ENCODE data around the gene RHBDF2.

Gene RHBDF2

GRCh38 chr17:76499267-76499667 is 2.0 kb downstream of the RHBDF2 start:
- Histone ChIP-seq H3K36me3 (ENCODE audit: control insufficient read depth, insufficient read depth, low read length) (no peaks in the 10 kb centered on the region), H3K4me3 (ENCODE audit: insufficient read depth, low read depth, low read length, poor library complexity, severe bottlenecking) (no peak overlapping the region), H3K9me3 (ENCODE audit: control insufficient read depth, low read length) (no peaks in the 10 kb centered on the region), H3K27me3 (replicated peaks; ENCODE audit: control insufficient read depth, insufficient read depth, low read length, poor library complexity, severe bottlenecking) (no peaks in the 10 kb centered on the region), H3K4me1 (ENCODE audit: control insufficient read depth, insufficient read depth, low read length, poor library complexity, severe bottlenecking) (peaks cover 28% of the 10 kb centered on the region), H3K27ac (ENCODE audit: insufficient read depth, low read length, poor library complexity, severe bottlenecking) (no peak overlapping the region)
- no peak for DNase-seq

- no peaks in the 10 kb centered on the region for H3K27me3 ChIP-seq (replicated peaks; ENCODE audit: control insufficient read depth, insufficient read depth, low read length, poor library complexity, severe bottlenecking)
- no peaks in the 10 kb centered on the region for H3K9me3 ChIP-seq (ENCODE audit: control insufficient read depth, low read length)
- no peaks in the 10 kb centered on the region for H3K36me3 ChIP-seq (ENCODE audit: control insufficient read depth, insufficient read depth, low read length)
- no peak for DNase-seq
- H3K4me1 ChIP-seq (ENCODE audit: control insufficient read depth, insufficient read depth, low read length, poor library complexity, severe bottlenecking): peaks cover 32% of the 10 kb centered on the region
- no peak overlapping the region for H3K27ac ChIP-seq (ENCODE audit: insufficient read depth, low read length, poor library complexity, severe bottlenecking)
- no peak overlapping the region for H3K4me3 ChIP-seq (ENCODE audit: insufficient read depth, low read depth, low read length, poor library complexity, severe bottlenecking)
Measured at GRCh38 chr17:76498876-76499251, 2.4 kb downstream of the RHBDF2 start.

- Histone ChIP-seq H3K4me3 (ENCODE audit: insufficient read depth, low read depth, low read length, poor library complexity, severe bottlenecking) (no peak overlapping the region), H3K4me1 (ENCODE audit: control insufficient read depth, insufficient read depth, low read length, poor library complexity, severe bottlenecking) (peaks cover 39% of the 10 kb centered on the region)
- DNase-seq: no peak
Measured at GRCh38 chr17:76497979-76498875, 3.0 kb downstream of the RHBDF2 start.

GRCh38 chr17:76497699-76497978 is 3.6 kb downstream of the RHBDF2 start:
- no peak overlapping the region for H3K27ac ChIP-seq (ENCODE audit: insufficient read depth, low read length, poor library complexity, severe bottlenecking)
- no peaks in the 10 kb centered on the region for H3K27me3 ChIP-seq (replicated peaks; ENCODE audit: control insufficient read depth, insufficient read depth, low read length, poor library complexity, severe bottlenecking)
- DNase-seq: no peak
- H3K4me3 ChIP-seq (ENCODE audit: insufficient read depth, low read depth, low read length, poor library complexity, severe bottlenecking): no peak overlapping the region
- no peaks in the 10 kb centered on the region for H3K9me3 ChIP-seq (ENCODE audit: control insufficient read depth, low read length)
- no peaks in the 10 kb centered on the region for H3K36me3 ChIP-seq (ENCODE audit: control insufficient read depth, insufficient read depth, low read length)
- peaks cover 45% of the 10 kb centered on the region for H3K4me1 ChIP-seq (ENCODE audit: control insufficient read depth, insufficient read depth, low read length, poor library complexity, severe bottlenecking)

More at GRCh38 chr17:76497979-76498875, 3.0 kb downstream of the RHBDF2 start:
- no peaks in the 10 kb centered on the region for H3K36me3 ChIP-seq (ENCODE audit: control insufficient read depth, insufficient read depth, low read length)
- H3K27ac ChIP-seq (ENCODE audit: insufficient read depth, low read length, poor library complexity, severe bottlenecking): no peak overlapping the region
- H3K27me3 ChIP-seq (replicated peaks; ENCODE audit: control insufficient read depth, insufficient read depth, low read length, poor library complexity, severe bottlenecking): no peaks in the 10 kb centered on the region
- no peaks in the 10 kb centered on the region for H3K9me3 ChIP-seq (ENCODE audit: control insufficient read depth, low read length)

- Histone ChIP-seq H3K36me3 (ENCODE audit: control insufficient read depth, insufficient read depth, low read length) (no peaks in the 10 kb centered on the region), H3K4me1 (ENCODE audit: control insufficient read depth, insufficient read depth, low read length, poor library complexity, severe bottlenecking) (peaks cover 41% of the 10 kb centered on the region), H3K9me3 (ENCODE audit: control insufficient read depth, low read length) (no peaks in the 10 kb centered on the region), H3K27ac (ENCODE audit: insufficient read depth, low read length, poor library complexity, severe bottlenecking) (no peak overlapping the region), H3K27me3 (replicated peaks; ENCODE audit: control insufficient read depth, insufficient read depth, low read length, poor library complexity, severe bottlenecking) (no peaks in the 10 kb centered on the region), H3K4me3 (ENCODE audit: insufficient read depth, low read depth, low read length, poor library complexity, severe bottlenecking) (no peak overlapping the region)
- no peak for DNase-seq
Measured at GRCh38 chr17:76496464-76496863, 4.8 kb downstream of the RHBDF2 start.

- Histone ChIP-seq H3K36me3 (ENCODE audit: control insufficient read depth, insufficient read depth, low read length) (no peaks in the 10 kb centered on the region), H3K27me3 (replicated peaks; ENCODE audit: control insufficient read depth, insufficient read depth, low read length, poor library complexity, severe bottlenecking) (no peaks in the 10 kb centered on the region), H3K4me1 (ENCODE audit: control insufficient read depth, insufficient read depth, low read length, poor library complexity, severe bottlenecking) (peaks cover 39% of the 10 kb centered on the region), H3K4me3 (ENCODE audit: insufficient read depth, low read depth, low read length, poor library complexity, severe bottlenecking) (no peak overlapping the region), H3K27ac (ENCODE audit: insufficient read depth, low read length, poor library complexity, severe bottlenecking) (no peak overlapping the region), H3K9me3 (ENCODE audit: control insufficient read depth, low read length) (no peaks in the 10 kb centered on the region)
- no peak for DNase-seq
Measured at GRCh38 chr17:76495663-76496400, 5.4 kb downstream of the RHBDF2 start.

- Histone ChIP-seq H3K4me3 (ENCODE audit: insufficient read depth, low read depth, low read length, poor library complexity, severe bottlenecking) (peak overlapping the region; percentile 37), H3K27ac (ENCODE audit: insufficient read depth, low read length, poor library complexity, severe bottlenecking) (peak overlapping the region; percentile 37), H3K9me3 (ENCODE audit: control insufficient read depth, low read length) (no peaks in the 10 kb centered on the region), H3K27me3 (replicated peaks; ENCODE audit: control insufficient read depth, insufficient read depth, low read length, poor library complexity, severe bottlenecking) (no peaks in the 10 kb centered on the region), H3K4me1 (ENCODE audit: control insufficient read depth, insufficient read depth, low read length, poor library complexity, severe bottlenecking) (peaks cover 23% of the 10 kb centered on the region), H3K36me3 (ENCODE audit: control insufficient read depth, insufficient read depth, low read length) (no peaks in the 10 kb centered on the region)
- DNase-seq: peak in 1 of 3 donors; percentile 31
Measured at GRCh38 chr17:76493505-76494167, 7.6 kb downstream of the RHBDF2 start.

GRCh38 chr17:76492989-76493501 is 8.2 kb downstream of the RHBDF2 start:
- peak overlapping the region; percentile 37 for H3K4me3 ChIP-seq (ENCODE audit: insufficient read depth, low read depth, low read length, poor library complexity, severe bottlenecking)
- no peaks in the 10 kb centered on the region for H3K9me3 ChIP-seq (ENCODE audit: control insufficient read depth, low read length)
- H3K4me1 ChIP-seq (ENCODE audit: control insufficient read depth, insufficient read depth, low read length, poor library complexity, severe bottlenecking): peaks cover 23% of the 10 kb centered on the region
- no peaks in the 10 kb centered on the region for H3K36me3 ChIP-seq (ENCODE audit: control insufficient read depth, insufficient read depth, low read length)
- peak overlapping the region; percentile 37 for H3K27ac ChIP-seq (ENCODE audit: insufficient read depth, low read length, poor library complexity, severe bottlenecking)
- peak in 1 of 3 donors; percentile 23 for DNase-seq
- H3K27me3 ChIP-seq (replicated peaks; ENCODE audit: control insufficient read depth, insufficient read depth, low read length, poor library complexity, severe bottlenecking): no peaks in the 10 kb centered on the region

- H3K27ac ChIP-seq (ENCODE audit: insufficient read depth, low read length, poor library complexity, severe bottlenecking): no peak overlapping the region
- no peaks in the 10 kb centered on the region for H3K27me3 ChIP-seq (replicated peaks; ENCODE audit: control insufficient read depth, insufficient read depth, low read length, poor library complexity, severe bottlenecking)
- DNase-seq: no peak
- peaks cover 23% of the 10 kb centered on the region for H3K4me1 ChIP-seq (ENCODE audit: control insufficient read depth, insufficient read depth, low read length, poor library complexity, severe bottlenecking)
- no peaks in the 10 kb centered on the region for H3K9me3 ChIP-seq (ENCODE audit: control insufficient read depth, low read length)
- H3K36me3 ChIP-seq (ENCODE audit: control insufficient read depth, insufficient read depth, low read length): peaks cover 4% of the 10 kb centered on the region
- H3K4me3 ChIP-seq (ENCODE audit: insufficient read depth, low read depth, low read length, poor library complexity, severe bottlenecking): peak overlapping the region; percentile 37
Measured at GRCh38 chr17:76492123-76492988, 8.9 kb downstream of the RHBDF2 start.

All from effector memory CD4-positive, alpha-beta T cell (primary cell).